CD14-positive monocyte (primary cell): ENCODE results near the gene GOLIM4. TPM values are rescaled to one million over a fixed set of nuclear protein-coding genes. Genes with fewer than 3 reads are reported as not detected.
A peak's percentile ranks its signal among the peaks of the same experiment; 100 is the strongest.

Experiments
- DNase-seq, 3 donors: peaks; one replicate each; pipeline ENCODE4 v3.0.0-alpha.2; 2011 to 2022
- H2AFZ ChIP-seq: 2 replicates; pipeline ENCODE4 v1.6.0; 2012; ENCODE audit warnings: mild to moderate bottlenecking, low read depth, low read length, inconsistent platforms; ENCODE audit not compliant: insufficient read depth, poor library complexity, severe bottlenecking
- H3K27ac ChIP-seq, 2 donors: 1 replicate in 1 of 2; 2 replicates in 1 of 2; pipeline ENCODE4 v1.5.1; 2012 to 2013; ENCODE audit warnings: low read length in 2 of 2, control low read depth in 1 of 2, inconsistent platforms in 1 of 2, low read depth in 1 of 2, mild to moderate bottlenecking in 1 of 2
- H3K27me3 ChIP-seq, 2 donors: one replicate each; pipeline versions ENCODE4 v1.6.0 to v1.6.1; 2011 to 2013; ENCODE audit warnings: low read length in 2 of 2; ENCODE audit not compliant: control insufficient read depth in 2 of 2, insufficient read depth in 2 of 2
- H3K36me3 ChIP-seq, 2 donors: replicated peaks in 1 of 2; 1 replicate in 1 of 2; 2 replicates in 1 of 2; pipeline versions ENCODE4 v1.5.1 to v1.6.1; 2012 to 2013; ENCODE audit warnings: low read length in 2 of 2, control low read depth in 1 of 2, inconsistent platforms in 1 of 2, mild to moderate bottlenecking in 1 of 2; ENCODE audit not compliant: insufficient read depth in 2 of 2, control insufficient read depth in 1 of 2
- H3K4me1 ChIP-seq, 2 donors: 1 replicate in 1 of 2; 2 replicates in 1 of 2; pipeline versions ENCODE4 v1.5.1 to v1.6.1; 2012 to 2013; ENCODE audit warnings: low read length in 2 of 2, control low read depth in 1 of 2, inconsistent platforms in 1 of 2, mild to moderate bottlenecking in 1 of 2, moderate library complexity in 1 of 2; ENCODE audit not compliant: insufficient read depth in 2 of 2, control insufficient read depth in 1 of 2
- H3K4me2 ChIP-seq: replicated peaks from 2 replicates; pipeline ENCODE3; 2012; ENCODE audit warnings: low read length, moderate library complexity, mild to moderate bottlenecking; ENCODE audit not compliant: poor library complexity, severe bottlenecking; ENCODE audit errors: extremely low read depth
- H3K4me3 ChIP-seq, 3 experiments: fragments of 200-600 bp in 1 of 3; sonication (generic) in 1 of 3; replicated peaks in 1 of 3; 1 replicate in 2 of 3; 2 replicates in 1 of 3; pipeline ENCODE4 v1.5.1; 2011 to 2013; ENCODE audit warnings: low read length in 3 of 3, mild to moderate bottlenecking in 3 of 3, control low read depth in 2 of 3, low read depth in 2 of 3, inconsistent platforms in 1 of 3, moderate library complexity in 1 of 3
- H3K79me2 ChIP-seq: 2 replicates; pipeline ENCODE4 v1.6.0; 2012; ENCODE audit warnings: mild to moderate bottlenecking, control low read depth, inconsistent platforms, low read length, moderate library complexity; ENCODE audit not compliant: insufficient read depth
- H3K9ac ChIP-seq: 2 replicates; pipeline ENCODE4 v1.6.0; 2017; ENCODE audit warnings: low read length, mild to moderate bottlenecking; ENCODE audit not compliant: insufficient read depth, poor library complexity, severe bottlenecking
- H3K9me3 ChIP-seq, 2 donors: replicated peaks in 1 of 2; 1 replicate in 1 of 2; 2 replicates in 1 of 2; pipeline versions ENCODE4 v1.5.1 to v1.6.1; 2012 to 2013; ENCODE audit warnings: low read length in 2 of 2, control low read depth in 1 of 2; ENCODE audit not compliant: control insufficient read depth in 1 of 2, insufficient read depth in 1 of 2
- H4K20me1 ChIP-seq: 2 replicates; pipeline ENCODE4 v1.6.0; 2012; ENCODE audit warnings: mild to moderate bottlenecking, low read length, control low read depth, moderate library complexity; ENCODE audit not compliant: insufficient read depth
- H3K27ac Mint-ChIP-seq, 7 donors: one replicate each; pipeline ENCODE4 v1.8.0; 2020; ENCODE audit warnings: mild to moderate bottlenecking in 7 of 7, mixed read lengths in 7 of 7, moderate library complexity in 6 of 7, inconsistent platforms in 2 of 7
- H3K27me3 Mint-ChIP-seq, 3 donors: one replicate each; pipeline ENCODE4 v1.8.0; 2021 to 2022; ENCODE audit warnings: low read depth in 3 of 3, mild to moderate bottlenecking in 3 of 3, mixed read lengths in 3 of 3, moderate library complexity in 3 of 3, inconsistent platforms in 1 of 3
- H3K36me3 Mint-ChIP-seq, 2 donors: one replicate each; pipeline ENCODE4 v1.8.0; 2020; ENCODE audit warnings: mixed read lengths in 2 of 2, inconsistent platforms in 1 of 2, mild to moderate bottlenecking in 1 of 2
- H3K4me1 Mint-ChIP-seq: one replicate; pipeline ENCODE4 v1.8.0; 2020; ENCODE audit warnings: mild to moderate bottlenecking, mixed read lengths
- H3K4me3 Mint-ChIP-seq, 2 donors: one replicate each; pipeline ENCODE4 v1.8.0; 2020; ENCODE audit warnings: mild to moderate bottlenecking in 2 of 2, mixed read lengths in 2 of 2, moderate library complexity in 1 of 2
- H3K9me3 Mint-ChIP-seq, 7 donors: one replicate each; pipeline ENCODE4 v1.8.0; 2020 to 2022; ENCODE audit warnings: mixed read lengths in 7 of 7, mild to moderate bottlenecking in 6 of 7, moderate library complexity in 6 of 7, inconsistent platforms in 2 of 7
- WGBS: methylation state at CpG from one replicate; pipeline ENCODE4 v1.1.5; 2013; ENCODE audit warnings: missing lambda C conversion rate; ENCODE audit not compliant: insufficient coverage; 5-methylcytosine and 5-hydroxymethylcytosine counted together
- intact Hi-C, 2 donors: fragments of 100-400 bp; cut with micrococcal nuclease; formaldehyde crosslinking; loops; one replicate each; pipeline versions ENCODE4 v1.15.0 to v1.15.1; 2023
- polyA plus RNA-seq, 3 donors: library from polyadenylated mRNA; depleted of rRNA in 1 of 3; unstranded in 2 of 3; stranded (reverse) in 1 of 3; fragments of 300-500 nt in 2 of 3; fragments of >200 nt in 1 of 3; fragmentation: Illumina TruSeq in 2 of 3; gene quantifications; 1 replicate in 2 of 3; 2 replicates in 1 of 3; pipeline ENCODE4 v1.2.3, GENCODE V29; 2012 to 2021
- TF ChIP-seq, protein P1 (sequence below): fragments of 200-600 bp; IDR thresholded peaks from one replicate; pipeline ENCODE4 v1.8.0; 2022; ENCODE audit warnings: antibody characterized with exemption, mild to moderate bottlenecking

GOLIM4 gene
- polyA plus RNA-seq, 3 donors = 3.5 to 6.4 (median 5.8) TPM

DNA sequence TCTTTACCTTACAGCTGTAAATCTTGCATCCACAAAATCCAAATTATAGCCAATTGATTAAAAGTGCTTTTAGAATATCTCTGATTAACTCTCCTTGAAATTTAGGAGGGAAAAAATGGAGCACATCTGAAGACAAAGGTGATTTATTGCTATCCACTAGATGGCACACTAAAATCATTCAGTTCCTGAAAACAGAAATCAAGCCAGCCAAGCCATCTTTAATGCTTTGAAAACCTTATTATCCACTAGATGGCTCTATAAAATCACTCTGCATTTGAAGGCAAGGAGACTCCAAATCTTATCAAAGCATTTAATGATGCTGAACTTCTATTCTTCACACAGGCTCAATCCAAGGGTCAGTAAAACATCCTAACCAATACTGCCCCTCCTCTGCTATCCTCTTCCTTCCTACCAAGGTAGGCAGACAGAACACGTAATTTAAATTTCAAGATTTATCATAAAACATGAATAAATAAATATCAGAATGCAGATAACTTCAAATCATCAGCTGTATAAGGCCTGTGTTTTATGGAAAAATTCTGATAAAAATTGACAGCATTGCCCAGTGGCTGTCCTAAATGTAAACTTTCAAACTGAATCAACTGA lies 48.4 kb downstream of the GOLIM4 start:
- TF ChIP-seq, protein P1, sequence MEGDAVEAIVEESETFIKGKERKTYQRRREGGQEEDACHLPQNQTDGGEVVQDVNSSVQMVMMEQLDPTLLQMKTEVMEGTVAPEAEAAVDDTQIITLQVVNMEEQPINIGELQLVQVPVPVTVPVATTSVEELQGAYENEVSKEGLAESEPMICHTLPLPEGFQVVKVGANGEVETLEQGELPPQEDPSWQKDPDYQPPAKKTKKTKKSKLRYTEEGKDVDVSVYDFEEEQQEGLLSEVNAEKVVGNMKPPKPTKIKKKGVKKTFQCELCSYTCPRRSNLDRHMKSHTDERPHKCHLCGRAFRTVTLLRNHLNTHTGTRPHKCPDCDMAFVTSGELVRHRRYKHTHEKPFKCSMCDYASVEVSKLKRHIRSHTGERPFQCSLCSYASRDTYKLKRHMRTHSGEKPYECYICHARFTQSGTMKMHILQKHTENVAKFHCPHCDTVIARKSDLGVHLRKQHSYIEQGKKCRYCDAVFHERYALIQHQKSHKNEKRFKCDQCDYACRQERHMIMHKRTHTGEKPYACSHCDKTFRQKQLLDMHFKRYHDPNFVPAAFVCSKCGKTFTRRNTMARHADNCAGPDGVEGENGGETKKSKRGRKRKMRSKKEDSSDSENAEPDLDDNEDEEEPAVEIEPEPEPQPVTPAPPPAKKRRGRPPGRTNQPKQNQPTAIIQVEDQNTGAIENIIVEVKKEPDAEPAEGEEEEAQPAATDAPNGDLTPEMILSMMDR = peak; percentile 78
- Histone ChIP-seq H2AFZ (no peak overlapping the region), H3K79me2 (no peaks in the 10 kb centered on the region), H3K27me3 (no peaks in the 10 kb centered on the region), H3K4me3 (no peak overlapping the region), H3K9ac (no peak overlapping the region), H3K9me3 (no peaks in the 10 kb centered on the region), H3K36me3 (peaks cover 4 to 17% of the 10 kb centered on the region in 2 donors), H3K4me1 (no peaks in the 10 kb centered on the region), H3K4me2 (no peak overlapping the region), H4K20me1 (no peaks in the 10 kb centered on the region), H3K27ac (no peak overlapping the region)
- Mint-ChIP-seq H3K27ac (no peak overlapping the region), H3K36me3 (peaks cover 15 to 20% of the 10 kb centered on the region in 2 donors), H3K27me3 (peaks cover 0 to under 1% (median 0%) of the 10 kb centered on the region in 3 donors), H3K4me1 (peaks cover 13% of the 10 kb centered on the region), H3K9me3 (no peaks in the 10 kb centered on the region), H3K4me3 (no peak overlapping the region)
- no CpG with 5 or more reads among the region's 1 CpG for WGBS
- intact Hi-C loops = loop anchor here in 1 of 2 donors (5.0 kb wide), 1 partner anchor 120 kb away; no protein-coding TSS in a partner anchor
- DNase-seq = peak; percentile 32 to 60 (median 41)

DNA sequence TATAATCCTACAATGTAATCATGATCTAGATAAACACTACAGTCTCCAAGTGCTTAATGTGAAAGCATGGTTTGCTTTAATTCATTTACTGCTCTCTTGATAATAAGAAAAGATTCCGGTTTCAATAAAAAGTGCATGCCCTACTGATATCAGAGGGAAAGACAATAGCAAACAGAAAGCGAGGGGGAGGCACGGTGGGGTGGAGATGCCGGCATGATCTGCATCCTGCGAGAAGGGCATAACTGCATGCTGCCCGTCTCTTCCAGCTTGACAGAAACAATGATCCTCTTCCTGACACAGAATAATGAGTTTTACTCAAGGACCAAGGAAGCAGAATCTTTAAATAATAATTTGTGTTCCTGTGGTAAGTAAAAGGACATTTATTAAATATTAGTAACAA lies 51.7 kb downstream of the GOLIM4 start:
- peaks cover 20 to 30% of the 10 kb centered on the region in 2 donors for H3K36me3 Mint-ChIP-seq
- no peak overlapping the region for H3K27ac Mint-ChIP-seq
- Histone ChIP-seq H3K27me3 (no peaks in the 10 kb centered on the region), H3K4me2 (no peak overlapping the region), H2AFZ (no peak overlapping the region), H4K20me1 (no peaks in the 10 kb centered on the region), H3K27ac (no peak overlapping the region), H3K9ac (no peak overlapping the region), H3K79me2 (no peaks in the 10 kb centered on the region), H3K36me3 (peaks cover 8 to 32% of the 10 kb centered on the region in 2 donors), H3K9me3 (no peaks in the 10 kb centered on the region), H3K4me3 (no peak overlapping the region), H3K4me1 (no peaks in the 10 kb centered on the region)
- intact Hi-C loops = no loop called here
- no peak for DNase-seq
- 80% methylated on average over 2 of the region's 6 CpGs for WGBS
- H3K9me3 Mint-ChIP-seq = no peaks in the 10 kb centered on the region
- no peak overlapping the region for H3K4me3 Mint-ChIP-seq
- H3K27me3 Mint-ChIP-seq = peaks cover 0 to 1% (median 0%) of the 10 kb centered on the region in 3 donors
- H3K4me1 Mint-ChIP-seq = peaks cover 7% of the 10 kb centered on the region
- TF ChIP-seq, protein P1 = no peak
